Activated naive CD4-positive, alpha-beta T cell treated with anti-CD3 and anti-CD28 coated beads, Interleukin-2, amount 10 ng/mL, durations not matched to agents 7 days and 5 days (primary cell): ENCODE measurements around the gene MDH1B.
"Not testable (repeated sequence)": the region's sequence is repeated elsewhere in the genome, so short reads cannot be mapped to it uniquely, and the experiment has no call there.

Experiments
- CTCF ChIA-PET: fragments of 350-600 bp; sonication (Branson Sonifier 250); formaldehyde crosslinking; loops from one replicate; lab custom pipeline; 2021; ENCODE audit warnings: antibody characterized with exemption; lab: Charles Lee
- DNase-seq: peaks from one replicate; pipeline ENCODE4 v3.0.0-alpha.2; 2020
- H3K27ac Mint-ChIP-seq: one replicate; pipeline ENCODE4 v1.8.0; 2021; ENCODE audit warnings: mild to moderate bottlenecking, moderate library complexity, mixed read lengths
- H3K27me3 Mint-ChIP-seq: one replicate; pipeline ENCODE4 v1.8.0; 2021; ENCODE audit warnings: mild to moderate bottlenecking, mixed read lengths
- H3K36me3 Mint-ChIP-seq: one replicate; pipeline ENCODE4 v1.8.0; 2021; ENCODE audit warnings: mixed read lengths
- H3K4me1 Mint-ChIP-seq: one replicate; pipeline ENCODE4 v1.8.0; 2021; ENCODE audit warnings: mixed read lengths
- H3K4me3 Mint-ChIP-seq: one replicate; pipeline ENCODE4 v1.8.0; 2021; ENCODE audit warnings: mild to moderate bottlenecking, moderate library complexity, mixed read lengths
- H3K9me3 Mint-ChIP-seq: one replicate; pipeline ENCODE4 v1.8.0; 2021; ENCODE audit warnings: mixed read lengths

Gene MDH1B

GRCh38 chr2:206733341-206733740, 31.8 kb downstream of the MDH1B start:
- H3K36me3 Mint-ChIP-seq = no peaks in the 10 kb centered on the region
- H3K4me1 Mint-ChIP-seq = no peaks in the 10 kb centered on the region
- no peak overlapping the region for H3K4me3 Mint-ChIP-seq
- peaks cover 9% of the 10 kb centered on the region for H3K27me3 Mint-ChIP-seq
- no peak for DNase-seq
- H3K9me3 Mint-ChIP-seq = no peaks in the 10 kb centered on the region
- no peak overlapping the region for H3K27ac Mint-ChIP-seq
- CTCF ChIA-PET = no interaction called here

- no peak overlapping the region for H3K4me3 Mint-ChIP-seq
- CTCF ChIA-PET = no interaction called here
- no peaks in the 10 kb centered on the region for H3K9me3 Mint-ChIP-seq
- H3K27me3 Mint-ChIP-seq = peaks cover 3% of the 10 kb centered on the region
- H3K4me1 Mint-ChIP-seq = no peaks in the 10 kb centered on the region
- no peaks in the 10 kb centered on the region for H3K36me3 Mint-ChIP-seq
- no peak for DNase-seq
- H3K27ac Mint-ChIP-seq = no peak overlapping the region
Measured at GRCh38 chr2:206728277-206729199, 36.6 kb downstream of the MDH1B start.

DNA sequence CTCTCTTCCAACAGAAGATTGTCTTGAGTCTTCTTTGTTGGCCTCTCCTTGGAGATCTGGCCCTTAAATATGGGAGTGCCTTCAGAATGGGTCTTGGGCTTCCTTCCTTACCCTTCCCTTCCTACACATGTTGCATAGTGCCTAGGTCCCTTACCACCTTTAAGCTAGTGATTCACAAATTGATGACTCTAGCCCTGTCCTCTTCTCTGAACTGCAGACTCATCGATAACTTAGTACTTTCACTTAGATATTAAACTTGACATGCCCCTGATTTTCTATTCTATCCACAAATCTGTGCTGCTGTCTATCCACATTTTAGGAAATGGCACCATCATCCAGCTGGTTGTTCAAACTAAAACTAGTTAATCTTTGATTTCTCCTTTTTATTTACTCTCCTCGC, 37.8 kb downstream of the MDH1B start:
- Mint-ChIP-seq H3K4me3 (no peak overlapping the region), H3K27ac (no peak overlapping the region), H3K4me1 (no peaks in the 10 kb centered on the region), H3K9me3 (no peaks in the 10 kb centered on the region), H3K36me3 (no peaks in the 10 kb centered on the region), H3K27me3 (no peaks in the 10 kb centered on the region)
- no peak for DNase-seq
- CTCF ChIA-PET = no interaction called here

DNA sequence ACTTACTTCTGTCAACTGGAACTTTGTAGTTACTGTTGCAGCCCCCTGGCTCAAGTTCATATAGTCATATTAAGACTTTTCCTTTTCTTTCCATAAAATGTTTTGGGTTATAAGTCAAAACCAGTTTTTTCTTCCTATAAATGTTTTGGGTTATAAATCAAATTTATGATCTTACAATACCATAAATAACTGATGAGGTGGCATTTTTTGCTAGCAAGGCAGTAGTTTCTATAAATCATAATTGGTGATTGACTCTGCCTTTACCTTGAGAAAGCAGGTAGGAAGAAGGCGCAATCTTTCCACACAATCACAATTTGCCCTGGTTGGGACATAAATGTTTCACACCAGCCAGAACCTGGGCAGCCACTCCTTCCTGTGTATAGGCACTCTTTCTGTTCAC, 41.8 kb downstream of the MDH1B start:
- H3K27ac Mint-ChIP-seq = no peak overlapping the region
- no peaks in the 10 kb centered on the region for H3K27me3 Mint-ChIP-seq
- DNase-seq = no peak
- H3K4me1 Mint-ChIP-seq = no peaks in the 10 kb centered on the region
- H3K4me3 Mint-ChIP-seq = no peak overlapping the region
- H3K9me3 Mint-ChIP-seq = no peaks in the 10 kb centered on the region
- CTCF ChIA-PET = no interaction called here
- no peaks in the 10 kb centered on the region for H3K36me3 Mint-ChIP-seq

DNA sequence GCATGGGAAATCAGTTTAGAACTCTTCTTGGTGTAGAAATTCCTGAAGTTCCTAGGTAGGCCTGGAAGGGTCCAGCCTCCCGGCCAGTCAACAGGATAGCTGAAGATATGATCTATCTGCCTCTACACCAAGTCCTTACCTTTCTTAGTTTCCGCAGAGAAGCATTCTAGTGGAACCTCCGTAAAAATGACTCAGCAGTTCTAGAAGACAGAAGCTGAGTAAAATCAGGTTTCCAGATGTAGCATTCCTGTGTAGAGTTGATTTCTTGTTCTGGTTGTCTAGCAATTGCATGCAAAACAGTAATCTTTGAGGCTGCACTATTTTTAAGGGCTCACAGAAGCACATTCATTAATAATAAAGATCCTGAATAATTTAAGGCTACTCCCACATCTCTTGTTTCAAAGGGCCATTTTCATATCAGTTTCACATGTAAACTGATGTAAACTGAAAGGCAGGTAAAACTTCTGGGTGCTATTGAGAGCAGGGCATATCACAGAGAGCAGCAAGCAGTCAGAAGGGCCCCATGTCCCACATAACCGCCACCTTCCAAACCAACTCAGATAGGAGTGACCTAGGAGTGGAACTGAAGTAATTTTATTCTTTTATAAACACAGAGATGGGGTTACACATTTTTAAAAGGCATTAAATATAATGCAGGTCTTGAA, 43.7 kb downstream of the MDH1B start:
- Mint-ChIP-seq H3K36me3 (no peaks in the 10 kb centered on the region), H3K9me3 (no peaks in the 10 kb centered on the region), H3K27ac (no peak overlapping the region), H3K4me1 (no peaks in the 10 kb centered on the region), H3K27me3 (no peaks in the 10 kb centered on the region), H3K4me3 (no peak overlapping the region)
- CTCF ChIA-PET = no interaction called here
- DNase-seq = no peak

- no peak within 1 kb of the TSS for H3K4me3 Mint-ChIP-seq
- CTCF ChIA-PET = no interaction called here
- H3K27ac Mint-ChIP-seq = no peak within 1 kb of the TSS
- no peaks in the 10 kb centered on the region for H3K9me3 Mint-ChIP-seq
- no peaks in the 10 kb centered on the region for H3K36me3 Mint-ChIP-seq
- H3K4me1 Mint-ChIP-seq = peaks cover 3% of the 10 kb centered on the region
- peaks cover 13% of the 10 kb centered on the region for H3K27me3 Mint-ChIP-seq
- DNase-seq = no peak
Measured at GRCh38 chr2:206718296-206718695, 46.8 kb downstream of the MDH1B start, which contains the start of gene DYTN. TSS of gene DYTN (minus strand) at chr2:206718396. CDS start at chr2:206718279, 117 bp downstream.

DNA sequence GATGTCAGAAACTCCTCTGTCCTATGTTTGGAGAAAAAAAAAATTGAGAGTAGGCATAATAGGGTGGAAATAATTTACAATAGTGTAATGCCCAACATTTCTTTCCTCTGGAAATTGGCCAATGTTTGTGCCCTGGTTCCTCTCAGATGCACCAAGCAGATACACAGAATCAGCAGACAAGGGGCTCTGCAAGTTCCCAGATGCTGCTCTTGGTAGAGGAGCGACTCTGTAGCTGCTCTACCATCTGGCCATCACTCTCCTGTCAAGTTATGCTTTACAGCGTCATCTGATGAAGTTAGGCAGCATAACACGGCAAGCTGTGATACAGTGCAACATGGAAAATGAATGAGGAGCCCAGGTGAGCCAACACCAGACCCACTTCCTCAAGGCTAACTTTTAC, 48.5 kb downstream of the MDH1B start:
- DNase-seq = no peak
- Mint-ChIP-seq H3K27me3 (peaks cover 13% of the 10 kb centered on the region), H3K9me3 (no peaks in the 10 kb centered on the region), H3K36me3 (no peaks in the 10 kb centered on the region), H3K4me1 (peaks cover 3% of the 10 kb centered on the region), H3K27ac (no peak overlapping the region), H3K4me3 (no peak overlapping the region)
- CTCF ChIA-PET = interaction anchor here (0.7 kb wide), 1 partner anchor 520 kb away, joined by 3 read pairs; no protein-coding TSS in a partner anchor

GRCh38 chr2:206715183-206715582, 49.9 kb downstream of the MDH1B start:
- H3K36me3 Mint-ChIP-seq, H3K9me3 Mint-ChIP-seq, DNase-seq, H3K4me3 Mint-ChIP-seq, CTCF ChIA-PET, H3K27ac Mint-ChIP-seq, H3K4me1 Mint-ChIP-seq: not testable (repeated sequence)
- H3K27me3 Mint-ChIP-seq = peaks cover 13% of the 10 kb centered on the region

DNA sequence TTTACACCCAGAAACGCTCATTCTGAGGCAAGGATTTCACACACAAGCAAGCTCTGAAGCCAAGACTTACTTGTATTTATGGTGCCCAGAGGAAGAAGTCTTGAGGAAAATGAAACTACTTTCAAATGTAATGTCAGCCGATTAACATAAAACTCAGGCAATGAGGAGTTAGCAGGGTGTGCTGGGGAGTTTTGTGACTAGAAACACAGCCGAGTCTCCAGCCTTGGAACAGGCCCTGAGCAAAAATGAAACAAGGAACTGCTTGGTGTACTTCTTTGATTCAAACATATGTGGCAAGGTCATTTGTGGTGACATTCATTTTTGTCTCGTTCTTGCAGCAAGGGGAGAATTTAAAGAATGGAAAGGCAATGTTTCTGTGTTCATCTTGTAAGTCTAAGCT, 51.4 kb downstream of the MDH1B start:
- Mint-ChIP-seq H3K27me3 (peaks cover 13% of the 10 kb centered on the region), H3K4me1 (peaks cover 3% of the 10 kb centered on the region), H3K9me3 (no peaks in the 10 kb centered on the region), H3K36me3 (no peaks in the 10 kb centered on the region), H3K27ac (no peak overlapping the region), H3K4me3 (no peak overlapping the region)
- CTCF ChIA-PET = no interaction called here
- no peak for DNase-seq

GRCh38 chr2:206708286-206708685, 56.8 kb downstream of the MDH1B start:
- H3K36me3 Mint-ChIP-seq = no peaks in the 10 kb centered on the region
- no peaks in the 10 kb centered on the region for H3K9me3 Mint-ChIP-seq
- H3K27ac Mint-ChIP-seq = no peak overlapping the region
- peaks cover 3% of the 10 kb centered on the region for H3K27me3 Mint-ChIP-seq
- CTCF ChIA-PET = interaction anchor here (0.7 kb wide), 1 partner anchor 85 kb away, joined by 3 read pairs; no protein-coding TSS in a partner anchor
- H3K4me1 Mint-ChIP-seq = no peaks in the 10 kb centered on the region
- H3K4me3 Mint-ChIP-seq = no peak overlapping the region
- no peak for DNase-seq

DNA sequence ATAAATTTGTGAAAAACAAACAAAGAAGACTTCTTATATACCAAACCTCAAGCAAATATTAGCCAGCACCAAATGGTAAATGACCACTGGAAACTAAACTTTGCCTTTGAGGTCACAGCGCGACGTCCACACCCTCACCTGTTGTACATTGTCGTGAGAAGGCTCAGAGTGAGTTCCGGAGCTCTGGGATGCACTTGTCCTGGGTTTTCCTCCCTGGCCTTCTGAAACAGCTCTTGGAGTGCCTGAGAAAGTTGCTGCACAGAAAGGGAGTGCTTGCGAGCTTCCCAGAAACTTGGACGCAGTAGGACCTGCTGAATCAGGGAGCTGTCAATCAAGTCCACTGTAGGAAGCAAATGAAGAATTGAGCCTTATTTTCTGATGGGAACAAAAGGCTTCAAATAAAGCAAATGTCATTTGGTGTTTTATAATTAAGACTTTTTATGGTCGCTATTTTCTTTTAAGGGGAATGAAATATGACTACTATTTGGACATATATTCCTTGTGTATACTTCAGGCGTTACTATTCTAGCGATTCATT, 57.9 kb downstream of the MDH1B start:
- no peak overlapping the region for H3K4me3 Mint-ChIP-seq
- CTCF ChIA-PET = interaction anchor here (0.7 kb wide), 1 partner anchor 86 kb away, joined by 3 read pairs; no protein-coding TSS in a partner anchor
- H3K27me3 Mint-ChIP-seq = peaks cover 7% of the 10 kb centered on the region
- no peaks in the 10 kb centered on the region for H3K9me3 Mint-ChIP-seq
- DNase-seq = no peak
- H3K36me3 Mint-ChIP-seq = no peaks in the 10 kb centered on the region
- H3K4me1 Mint-ChIP-seq = no peaks in the 10 kb centered on the region
- H3K27ac Mint-ChIP-seq = peak overlapping the region; percentile 12

DNA sequence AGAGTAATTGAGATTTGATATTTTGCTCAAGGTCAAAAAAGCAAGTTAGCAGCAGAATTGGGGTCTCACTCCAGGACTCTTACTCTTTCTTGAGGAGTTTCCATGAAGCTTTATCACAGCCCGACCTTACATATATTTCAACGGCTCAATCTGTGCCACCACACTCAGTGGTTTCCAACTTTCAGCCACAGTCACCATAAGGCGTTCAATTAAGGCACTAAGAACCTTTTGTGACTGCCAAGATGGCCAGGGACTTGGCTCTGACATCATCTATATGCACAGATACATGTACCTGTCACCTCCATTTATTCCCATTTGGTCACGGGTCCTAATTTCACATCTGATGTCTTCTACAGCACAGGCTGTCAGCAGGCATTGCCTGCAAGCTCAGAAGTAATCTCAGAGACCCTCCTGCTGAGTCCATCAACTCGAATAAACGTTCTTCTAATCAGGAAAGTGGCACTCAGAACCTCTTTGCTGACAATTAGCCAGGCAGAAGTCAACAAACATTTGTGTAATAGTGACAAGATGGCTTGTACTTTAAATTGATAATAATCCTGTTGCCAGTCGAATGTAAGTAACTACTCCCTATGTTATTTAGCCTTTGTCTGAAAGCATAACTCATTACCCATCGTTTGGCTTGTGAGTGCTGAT, 63.0 kb downstream of the MDH1B start:
- peaks cover 2% of the 10 kb centered on the region for H3K4me1 Mint-ChIP-seq
- CTCF ChIA-PET = interaction anchor here (1.3 kb wide), 1 partner anchor 11 kb away, joined by 3 read pairs; no protein-coding TSS in a partner anchor
- H3K27me3 Mint-ChIP-seq = peaks cover 24% of the 10 kb centered on the region
- no peaks in the 10 kb centered on the region for H3K36me3 Mint-ChIP-seq
- no peak overlapping the region for H3K4me3 Mint-ChIP-seq
- no peaks in the 10 kb centered on the region for H3K9me3 Mint-ChIP-seq
- H3K27ac Mint-ChIP-seq = no peak overlapping the region
- no peak for DNase-seq

DNA sequence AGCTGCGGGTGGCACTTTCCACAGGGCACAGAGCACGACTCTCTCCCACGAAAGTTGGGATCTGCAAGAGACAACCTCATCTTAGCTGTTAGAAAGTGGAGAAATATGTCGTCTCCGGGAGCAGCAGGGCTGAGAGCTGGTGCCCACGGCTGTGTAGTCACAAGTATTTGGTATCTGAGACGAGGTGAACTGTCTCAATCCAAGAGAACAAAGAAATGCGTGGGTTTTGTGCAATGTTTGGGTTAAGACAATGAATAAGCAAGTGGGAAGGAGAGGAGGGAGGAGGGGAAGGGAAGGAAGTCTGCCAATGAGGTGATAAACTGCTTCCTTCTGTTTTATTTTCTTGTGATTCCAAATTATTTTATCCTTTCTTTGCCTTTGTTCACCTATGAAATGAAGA, 65.0 kb downstream of the MDH1B start:
- Mint-ChIP-seq H3K27ac (no peak overlapping the region), H3K9me3 (no peaks in the 10 kb centered on the region), H3K4me3 (no peak overlapping the region), H3K36me3 (no peaks in the 10 kb centered on the region), H3K4me1 (peaks cover 2% of the 10 kb centered on the region), H3K27me3 (peaks cover 21% of the 10 kb centered on the region)
- DNase-seq = no peak
- CTCF ChIA-PET = no interaction called here

DNA sequence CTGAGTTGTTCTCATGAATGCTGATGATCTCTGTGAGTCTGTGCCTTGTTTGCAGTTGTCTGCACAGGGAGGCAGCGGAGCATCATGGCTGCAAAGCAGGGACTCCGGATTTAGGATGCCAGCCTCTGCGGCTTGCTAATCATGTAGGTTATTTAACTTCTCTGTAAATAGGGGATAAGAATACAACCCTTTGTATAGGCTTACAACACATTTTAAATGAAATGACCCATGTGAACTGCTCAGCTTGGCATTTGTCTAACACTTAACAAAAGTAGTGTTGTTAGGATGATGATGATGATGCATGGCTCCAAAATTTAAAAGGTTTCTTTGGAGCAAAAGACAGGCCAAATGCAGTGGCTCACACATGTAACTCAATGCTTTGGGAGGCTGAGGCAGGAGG, 66.3 kb downstream of the MDH1B start:
- no peak for DNase-seq
- H3K4me1 Mint-ChIP-seq = peaks cover 2% of the 10 kb centered on the region
- H3K27ac Mint-ChIP-seq = no peak overlapping the region
- no peaks in the 10 kb centered on the region for H3K36me3 Mint-ChIP-seq
- H3K27me3 Mint-ChIP-seq = peaks cover 21% of the 10 kb centered on the region
- CTCF ChIA-PET = interaction anchor here (1.2 kb wide), 1 partner anchor 82 kb away, joined by 3 read pairs; no protein-coding TSS in a partner anchor
- no peaks in the 10 kb centered on the region for H3K9me3 Mint-ChIP-seq
- H3K4me3 Mint-ChIP-seq = no peak overlapping the region
